GM12891 (cell line): ENCODE results near the gene MMD2.

Source experiments
- POLR2A ChIP-seq: IDR thresholded peaks from 2 replicates; pipeline ENCODE4 v1.6.1; 2011; ENCODE audit warnings: low read depth, low read length, control low read depth
- POLR2AphosphoS5 ChIP-seq: IDR thresholded peaks from 2 replicates; pipeline ENCODE4 v1.6.1; 2011; ENCODE audit warnings: low read depth, low read length, control low read depth
- POU2F2 ChIP-seq: IDR thresholded peaks from 2 replicates; pipeline ENCODE4 v1.6.1; 2011; ENCODE audit warnings: low read depth, mild to moderate bottlenecking, control low read depth, low read length, moderate library complexity
- SPI1 ChIP-seq: IDR thresholded peaks from 2 replicates; pipeline ENCODE4 v1.6.1; 2011; ENCODE audit warnings: low read depth, low read length, control low read depth
- TAF1 ChIP-seq: IDR thresholded peaks from 2 replicates; pipeline ENCODE4 v1.6.1; 2011; ENCODE audit warnings: low read depth, low read length, control low read depth

DNA sequence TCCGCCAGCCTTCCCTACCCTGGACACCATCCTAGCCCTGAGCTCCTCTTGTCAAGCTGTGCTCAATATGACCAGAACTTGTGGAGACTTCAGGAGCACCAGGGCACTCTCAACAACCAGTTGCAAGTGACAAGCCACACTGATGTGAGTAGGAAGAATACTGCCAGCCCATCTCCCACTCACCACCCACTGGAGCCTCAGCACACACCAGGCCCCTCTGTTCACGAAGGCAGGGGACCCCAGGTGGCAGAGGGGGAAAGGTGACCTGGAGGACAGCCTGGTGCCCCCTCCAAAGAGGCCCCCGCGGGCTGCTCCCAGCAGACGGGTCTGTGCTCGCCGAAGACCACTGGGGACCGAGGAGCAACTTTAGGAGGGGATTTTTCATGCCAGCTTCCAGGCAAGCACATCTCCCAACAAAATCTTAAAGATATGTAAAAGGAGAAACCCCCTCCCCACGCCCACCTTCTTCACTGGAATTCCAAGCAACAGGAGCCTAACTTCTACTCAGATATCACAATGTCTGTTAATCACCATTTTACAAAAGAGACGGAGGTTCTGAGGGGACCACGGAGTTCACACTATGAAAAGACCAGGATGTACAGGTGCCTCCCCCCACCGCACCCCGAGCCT lies 1.0 kb downstream of the MMD2 start:
- TF ChIP-seq POLR2AphosphoS5 (no peak), SPI1 (no peak), TAF1 (no peak), POLR2A (no peak), POU2F2 (no peak)
